HG03378 (cell line): ENCODE measurements around the gene RTRAF.
A peak's percentile ranks its signal among the peaks of the same experiment; 100 is the strongest.

Experiments used
- ATAC-seq: cut with Tn5 transposase; IDR thresholded peaks from one replicate; pipeline ENCODE4 v1.9.1; 2021; ENCODE audit warnings: mild to moderate bottlenecking, moderate library complexity; ENCODE audit not compliant: unreplicated experiment

RTRAF gene

DNA sequence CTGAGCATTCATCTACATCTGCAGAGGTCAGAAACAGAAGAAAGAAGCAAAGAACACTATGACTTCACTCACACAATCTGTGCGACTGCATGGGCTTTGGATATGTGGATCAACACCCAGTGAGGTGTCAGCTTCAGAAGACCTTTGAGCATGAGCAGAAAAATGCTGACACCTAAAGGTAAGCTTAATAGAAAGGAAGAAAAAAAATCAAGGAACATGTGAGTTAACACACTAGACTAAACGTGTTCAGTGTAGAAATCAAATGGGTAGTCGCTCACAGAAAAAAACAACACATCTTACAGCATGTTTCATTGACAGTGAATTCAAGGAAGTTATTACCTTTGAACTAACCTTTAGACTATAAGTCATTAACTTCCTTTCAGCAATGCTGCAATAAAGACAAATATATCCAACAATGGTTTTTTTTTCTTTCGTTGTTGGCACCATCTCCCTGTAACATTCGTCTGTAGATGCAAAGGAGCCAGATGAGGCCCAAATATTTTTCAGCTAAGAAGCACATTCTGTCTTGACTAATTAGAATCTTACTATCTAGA, 30.9 kb downstream of the RTRAF start:
- no peak for ATAC-seq

DNA sequence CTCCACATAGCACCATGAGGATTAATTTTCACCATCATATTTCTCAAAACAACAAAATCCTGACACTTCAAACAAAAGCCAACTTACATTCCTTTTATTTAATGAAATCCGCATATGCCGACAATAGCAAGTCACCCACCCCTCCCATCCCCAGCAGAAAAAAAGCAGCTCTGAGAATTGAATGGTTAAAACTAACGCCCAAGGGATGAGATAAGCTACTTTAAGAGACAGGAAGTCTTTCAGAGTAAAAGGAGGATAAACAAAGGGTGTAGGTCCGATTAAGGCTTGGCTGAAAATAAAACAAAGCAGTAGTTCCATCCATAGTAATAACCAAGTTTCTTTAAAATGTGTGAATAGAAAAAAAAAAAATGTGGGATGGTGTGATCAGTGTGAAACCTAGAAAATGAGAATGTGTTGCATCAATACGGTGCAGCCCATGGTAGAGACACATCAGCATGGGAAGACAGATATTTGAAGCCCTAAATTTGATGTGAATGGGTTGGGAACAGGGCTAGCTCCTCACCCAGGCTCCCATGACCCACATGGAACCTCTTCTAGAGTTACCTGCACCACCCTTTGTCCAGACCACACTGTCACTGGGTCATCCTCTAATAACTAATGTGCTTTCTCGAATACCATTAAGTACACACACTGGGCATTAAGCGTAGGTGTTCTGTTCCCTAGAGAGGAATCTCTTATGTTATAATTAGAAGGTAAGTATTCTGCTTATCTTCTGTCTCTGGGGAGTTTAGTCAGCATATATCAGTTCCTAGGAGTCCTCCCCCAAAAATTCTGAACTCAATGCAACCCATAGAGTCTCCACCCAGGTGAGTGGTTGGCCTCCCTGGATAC, 31.7 kb downstream of the RTRAF start:
- ATAC-seq: peak; percentile 38

DNA sequence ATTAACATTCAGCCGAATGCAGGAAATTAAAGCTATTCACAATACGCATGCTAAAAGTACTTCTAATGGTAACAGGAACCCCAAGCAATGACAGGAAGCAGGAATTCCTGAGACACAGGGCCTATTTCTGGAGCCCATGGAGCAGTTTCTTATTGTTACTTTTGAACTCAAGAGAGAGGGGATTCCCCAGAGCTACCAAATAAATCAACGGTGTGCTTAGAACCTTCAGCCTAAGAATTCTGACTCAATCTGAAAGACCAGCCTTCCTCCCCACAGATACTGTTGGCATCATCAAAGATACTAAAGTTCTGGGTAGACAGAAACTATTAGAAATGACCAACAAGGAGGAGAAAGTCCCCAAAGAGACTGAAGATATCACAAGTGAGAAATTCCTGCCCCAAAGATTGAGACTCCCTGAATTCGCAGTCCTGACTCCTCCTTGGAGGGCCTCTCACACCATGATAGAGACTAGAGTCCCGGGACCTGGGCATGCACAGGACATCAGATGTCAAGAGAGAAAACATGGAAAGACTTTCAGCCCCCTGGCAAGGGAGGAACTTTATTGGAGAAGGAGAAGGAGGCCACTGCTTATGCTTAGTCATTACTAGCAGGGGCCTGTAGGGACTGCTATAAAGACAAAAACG, 32.7 kb downstream of the RTRAF start:
- ATAC-seq: peak; percentile 89

DNA sequence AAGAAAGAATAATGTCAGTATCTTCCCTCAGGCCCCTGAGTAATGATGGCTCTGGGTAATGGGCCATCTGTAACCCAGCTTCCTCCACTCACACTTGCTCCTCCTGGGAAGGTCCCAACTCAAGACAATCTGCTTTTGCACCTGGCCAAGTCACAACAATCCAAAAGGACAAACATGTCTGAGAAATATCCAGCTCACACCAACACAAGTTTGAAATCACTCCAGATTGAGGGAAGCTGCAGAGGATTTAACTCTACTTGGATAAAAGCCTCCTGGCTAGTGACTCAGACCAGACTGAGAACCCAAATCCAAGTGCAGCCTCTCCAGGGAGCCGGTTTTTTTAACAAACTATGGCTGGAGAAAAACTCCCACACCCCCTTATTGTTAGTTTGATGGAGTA, 34.2 kb downstream of the RTRAF start:
- no peak for ATAC-seq

DNA sequence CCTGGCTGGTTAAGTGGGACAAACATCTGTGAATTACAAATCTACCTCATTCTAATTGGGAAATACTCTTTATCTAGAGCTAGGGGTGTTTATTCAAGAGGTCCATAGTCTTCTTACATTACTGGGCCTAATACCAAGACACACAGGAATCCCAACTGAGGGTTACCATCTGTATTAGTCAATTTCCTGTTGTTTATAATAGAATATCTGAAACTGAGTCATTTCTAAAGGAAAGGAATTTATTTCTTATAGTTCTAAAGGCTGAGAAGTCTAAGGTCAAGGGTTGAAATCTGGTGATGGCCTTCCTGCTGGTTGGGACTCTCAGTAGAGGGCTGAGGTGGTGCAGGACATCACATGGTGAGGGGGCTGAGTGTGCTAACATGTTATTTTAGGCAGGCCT, 36.0 kb downstream of the RTRAF start:
- no peak for ATAC-seq

DNA sequence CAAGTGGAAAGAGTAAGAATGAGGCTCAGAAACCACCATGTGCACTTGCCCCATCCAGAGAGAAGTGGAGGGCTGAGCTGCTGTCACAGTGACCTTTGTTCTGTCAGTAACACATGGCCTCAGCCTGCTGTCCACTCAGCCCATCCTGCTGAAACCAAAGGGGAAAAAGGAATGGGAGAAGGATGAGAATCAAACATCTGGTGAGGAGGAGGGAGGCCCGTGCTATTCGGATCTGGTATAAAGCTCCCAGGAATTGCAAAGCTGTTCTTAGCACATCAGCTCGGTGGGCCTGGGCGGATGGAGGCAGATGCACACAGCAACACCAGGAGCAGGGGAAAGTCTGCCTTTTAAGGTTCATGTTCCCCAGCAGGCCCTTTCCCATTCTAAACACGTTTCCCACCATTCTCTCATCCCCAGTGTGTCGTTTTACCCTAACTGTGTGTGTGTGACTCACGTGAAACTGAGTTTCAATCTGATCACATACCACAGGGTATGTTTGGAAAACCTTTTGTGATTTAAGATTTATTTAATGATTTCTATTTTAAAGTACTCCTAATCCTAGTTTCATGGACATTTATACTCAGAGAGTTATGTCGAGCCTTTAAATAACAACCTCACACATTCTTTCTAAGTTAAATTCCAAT, 36.8 kb downstream of the RTRAF start:
- no peak for ATAC-seq

DNA sequence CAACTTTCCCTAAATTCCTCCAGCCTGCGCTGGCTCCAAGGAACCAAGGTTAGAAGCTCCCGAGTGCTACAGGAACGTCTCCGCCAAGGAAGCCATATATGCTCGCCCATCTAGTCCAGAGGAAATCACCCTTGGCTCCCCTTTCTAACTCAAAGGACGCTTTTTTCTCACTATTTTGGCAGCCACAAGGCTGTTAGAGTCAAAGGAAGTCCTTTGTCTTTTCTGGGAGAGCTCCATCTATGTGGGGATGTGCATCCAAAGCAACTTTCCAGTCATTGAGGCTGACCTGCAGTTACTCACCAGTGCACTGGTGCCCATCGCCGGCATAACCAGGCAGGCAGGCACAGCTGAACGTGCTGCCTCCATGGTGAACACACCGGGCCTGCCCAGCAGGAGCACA, 37.6 kb downstream of the RTRAF start:
- no peak for ATAC-seq

DNA sequence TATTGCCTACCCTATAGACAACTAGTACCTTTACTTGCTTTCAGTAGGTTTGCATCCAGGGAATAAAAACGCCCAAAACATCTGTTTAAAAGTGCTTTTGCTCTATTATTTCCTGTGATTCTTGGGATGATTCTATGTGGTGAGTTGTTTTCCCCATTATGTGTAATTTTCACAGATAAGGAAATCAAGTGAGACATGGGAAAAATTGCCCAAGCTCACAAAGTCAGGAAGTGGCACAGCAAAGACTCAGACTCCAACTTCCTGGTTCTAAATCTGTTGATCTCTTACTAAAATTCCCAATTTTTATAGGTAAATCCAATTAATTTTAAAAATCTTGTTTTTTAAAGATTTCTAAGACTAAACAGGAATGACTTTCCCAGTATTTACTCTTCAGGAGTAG, 40.5 kb downstream of the RTRAF start:
- no peak for ATAC-seq

DNA sequence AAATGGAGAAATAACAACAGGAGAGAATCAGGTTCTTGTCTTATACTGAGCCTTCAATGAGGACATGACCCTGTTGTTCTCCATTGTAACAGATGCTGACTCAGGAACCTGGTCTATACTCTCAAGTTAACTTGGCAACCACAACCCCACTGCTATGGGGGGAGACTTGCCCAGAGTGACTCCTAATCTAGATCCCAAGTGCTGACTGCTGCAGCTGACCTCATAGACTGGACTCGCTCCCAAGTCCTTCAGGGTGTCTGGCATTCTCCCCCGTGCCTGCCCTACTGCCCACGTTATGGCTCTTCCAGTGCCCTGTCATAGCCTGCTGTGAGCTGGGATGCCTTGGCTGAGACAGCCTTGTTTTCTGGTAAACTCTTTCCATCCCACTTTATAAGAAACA, 42.4 kb downstream of the RTRAF start:
- ATAC-seq: no peak

DNA sequence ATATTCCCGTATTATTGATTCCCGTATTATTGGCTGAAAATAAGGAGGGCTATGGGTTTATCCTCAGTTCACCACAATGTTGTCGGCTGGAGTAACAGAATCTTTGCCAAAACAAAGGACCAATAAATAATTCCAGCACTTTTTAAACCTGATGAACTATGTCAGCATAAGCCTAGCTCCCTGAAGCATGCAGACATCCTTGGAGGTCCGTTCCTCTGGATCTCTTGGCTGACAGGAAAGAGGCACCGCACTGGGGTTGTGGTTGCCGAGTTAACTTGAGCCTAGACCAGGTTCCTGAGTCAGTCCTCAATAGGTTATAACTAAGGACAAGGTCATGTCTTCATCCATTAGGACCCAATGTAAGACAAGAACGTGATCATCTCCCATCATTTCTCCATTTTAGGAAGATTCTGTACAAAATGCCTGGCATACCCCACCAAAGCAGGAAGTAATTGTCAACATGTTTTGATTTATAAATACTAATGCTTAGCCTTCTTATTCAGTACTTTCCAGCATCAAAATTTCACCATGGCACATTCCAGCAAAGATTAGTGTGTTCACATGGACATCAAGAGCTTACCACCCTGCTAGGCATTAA, 43.0 kb downstream of the RTRAF start:
- ATAC-seq: no peak

DNA sequence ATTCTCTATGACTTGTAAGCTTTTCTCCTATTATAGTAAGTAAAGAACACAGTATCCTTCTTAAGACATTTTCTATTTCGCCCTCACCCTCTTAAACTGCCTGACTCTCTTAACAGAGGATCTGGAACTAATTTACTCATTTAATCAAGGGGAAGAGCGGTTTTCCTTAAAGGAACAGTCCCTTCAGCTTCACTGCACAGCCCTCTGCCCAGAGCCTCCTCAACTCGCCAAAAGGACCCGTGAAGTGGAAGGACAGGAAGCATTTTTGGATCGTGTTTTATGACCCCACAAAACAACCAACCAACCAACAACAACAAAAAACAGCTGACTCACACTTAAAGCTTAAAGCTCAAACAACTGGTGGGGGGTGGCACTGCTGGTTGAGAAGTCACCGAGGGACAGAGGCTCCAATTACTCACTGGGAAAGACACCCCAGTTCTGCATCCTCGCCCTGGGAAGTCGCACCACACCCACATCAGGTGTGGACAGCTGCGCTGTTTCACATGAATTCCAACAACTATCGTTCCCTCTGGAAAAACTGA, 43.8 kb downstream of the RTRAF start:
- ATAC-seq: no peak

DNA sequence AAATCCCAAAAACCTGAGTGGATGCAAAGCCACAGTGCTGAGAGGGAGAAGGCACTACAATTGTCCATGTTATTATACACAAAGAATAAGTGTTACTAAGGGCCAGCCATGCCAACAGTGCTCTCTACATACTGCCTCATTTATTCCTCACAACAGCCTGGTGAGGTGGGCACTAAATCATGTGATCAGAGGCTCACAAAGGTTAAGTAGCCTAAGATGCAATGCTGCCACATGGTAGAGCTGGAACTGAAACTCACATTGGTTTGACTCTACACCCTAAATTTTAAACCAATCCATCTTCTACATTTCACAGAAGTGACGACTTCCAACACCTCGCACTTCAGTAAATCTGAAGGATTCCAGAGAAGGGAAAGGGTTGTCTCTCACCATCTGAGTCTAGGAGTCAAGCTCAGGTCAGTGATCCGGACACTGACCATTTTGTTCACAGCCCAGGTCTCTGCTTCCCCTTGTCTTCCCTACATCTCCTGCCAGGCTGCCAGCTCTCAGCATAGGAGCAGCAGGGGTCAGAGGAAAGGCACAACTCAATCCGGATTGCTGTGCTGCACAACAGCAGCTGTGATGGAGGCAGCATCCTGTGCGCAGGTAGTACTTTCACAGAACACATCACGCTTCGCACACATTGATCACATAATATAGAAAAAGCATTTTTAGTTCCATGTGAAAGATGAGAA, 49.9 kb downstream of the RTRAF start:
- no peak for ATAC-seq

DNA sequence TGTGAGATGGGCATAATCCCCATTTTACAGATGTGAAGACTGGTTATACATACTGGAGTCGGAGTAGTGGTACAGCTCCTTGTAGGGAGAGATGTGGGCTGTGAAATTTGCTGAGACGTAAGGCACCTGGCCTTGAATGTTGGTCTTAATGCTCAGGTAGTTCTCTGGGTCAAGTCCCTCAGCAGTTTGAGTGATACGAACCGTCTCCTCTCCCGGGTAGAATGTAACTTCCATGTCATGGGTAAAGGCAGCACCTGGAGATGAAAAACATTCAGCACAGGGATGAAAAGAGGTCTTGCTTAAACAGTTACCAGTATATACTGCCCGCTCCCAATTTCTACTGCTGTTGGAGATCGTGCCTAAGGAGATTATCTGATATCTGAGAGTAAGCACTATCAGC, 51.3 kb downstream of the RTRAF start:
- ATAC-seq: no peak

DNA sequence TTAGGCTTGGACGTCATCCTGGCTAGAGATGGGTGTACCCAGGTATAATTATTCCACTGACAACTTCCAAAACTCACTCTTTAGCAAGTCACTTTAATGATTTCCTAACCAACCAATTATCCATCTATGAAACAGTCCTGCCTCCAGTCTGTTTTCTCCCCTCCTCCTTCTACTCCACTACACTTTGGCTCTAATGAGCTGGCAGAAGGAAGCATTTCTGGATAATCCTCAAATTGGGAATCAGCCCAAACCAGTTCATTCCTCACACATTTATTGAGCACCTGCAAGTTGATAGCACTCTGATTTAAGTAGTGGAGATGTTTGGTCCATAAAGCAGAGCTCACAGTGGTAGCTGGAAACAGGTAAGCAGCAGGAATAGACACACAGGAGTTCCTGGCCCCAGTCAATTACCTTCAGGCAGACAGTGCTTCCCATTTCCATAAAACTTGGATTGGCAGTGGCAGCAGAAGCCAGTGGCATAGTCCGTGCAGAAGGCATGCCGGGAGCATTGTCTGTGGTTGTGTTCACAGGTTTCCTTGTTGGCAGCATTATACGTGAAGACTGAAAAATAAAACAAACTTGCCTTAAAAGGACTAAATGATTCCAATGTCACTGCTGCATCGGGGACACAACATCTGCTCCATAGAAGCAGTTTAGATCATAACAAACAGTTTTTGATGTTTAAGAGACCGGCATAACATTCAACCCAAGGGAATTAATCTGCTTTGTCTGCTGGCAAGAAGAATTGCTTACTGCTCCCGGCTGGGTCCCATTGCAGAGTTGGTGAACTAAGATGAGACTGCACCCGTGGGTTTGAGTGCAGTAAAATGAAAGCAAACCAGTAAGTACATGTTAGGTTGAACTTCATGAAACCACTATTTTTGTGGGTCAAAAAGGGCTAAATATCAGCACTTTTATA, 53.3 kb downstream of the RTRAF start:
- ATAC-seq: no peak

DNA sequence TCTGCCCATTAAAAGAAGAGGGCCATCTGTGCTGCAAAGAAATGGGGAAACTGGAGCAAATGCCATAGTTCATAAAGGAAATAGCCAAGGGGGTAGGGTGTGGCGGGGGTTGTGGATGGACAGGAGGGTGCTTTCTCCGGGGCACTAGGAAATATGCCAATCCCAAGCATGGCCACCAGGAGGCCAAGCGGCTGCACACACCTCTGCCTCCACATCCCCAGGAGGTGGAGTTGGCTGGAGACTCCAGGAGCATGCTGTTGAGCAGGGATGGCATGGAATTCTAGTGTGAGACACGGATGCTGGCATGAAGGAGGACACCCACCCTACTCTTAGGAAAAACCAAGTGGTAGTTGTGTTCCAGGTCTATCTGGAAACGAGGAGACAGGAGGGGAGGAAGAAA, 54.3 kb downstream of the RTRAF start:
- no peak for ATAC-seq

DNA sequence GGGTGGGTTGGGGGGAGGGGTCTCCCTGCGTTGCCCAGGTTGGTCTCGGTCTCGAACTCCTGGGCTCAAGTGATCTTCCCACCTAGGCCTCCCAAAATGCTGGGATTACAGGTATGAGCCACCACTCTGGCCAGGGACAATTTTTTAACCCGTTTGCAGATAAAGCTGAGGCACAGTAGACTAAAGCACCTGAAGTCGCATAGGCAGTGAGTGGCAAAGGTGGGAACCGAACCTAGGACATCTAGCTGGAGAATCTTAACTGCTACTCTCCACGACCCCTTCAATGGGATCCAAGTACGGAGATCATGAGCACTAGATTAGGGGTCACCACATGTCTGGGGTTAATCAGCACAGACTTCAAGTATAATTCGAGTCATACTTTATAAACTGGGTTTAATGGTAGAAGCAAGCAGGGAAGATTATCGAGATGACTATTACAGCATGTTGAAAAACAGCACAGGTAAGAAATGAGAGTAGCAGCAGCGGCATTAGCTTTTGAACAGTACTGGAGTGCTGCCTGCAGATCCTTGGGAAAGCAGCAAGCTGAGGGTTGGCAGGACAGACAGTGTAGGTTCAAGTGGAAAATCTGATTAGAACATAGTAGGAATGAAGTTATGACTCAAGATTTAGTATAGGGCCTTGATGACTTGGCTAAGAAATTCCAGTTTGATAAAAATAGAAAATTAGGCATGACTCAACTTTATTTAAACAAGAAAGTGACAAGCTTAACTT, 55.6 kb downstream of the RTRAF start:
- no peak for ATAC-seq

DNA sequence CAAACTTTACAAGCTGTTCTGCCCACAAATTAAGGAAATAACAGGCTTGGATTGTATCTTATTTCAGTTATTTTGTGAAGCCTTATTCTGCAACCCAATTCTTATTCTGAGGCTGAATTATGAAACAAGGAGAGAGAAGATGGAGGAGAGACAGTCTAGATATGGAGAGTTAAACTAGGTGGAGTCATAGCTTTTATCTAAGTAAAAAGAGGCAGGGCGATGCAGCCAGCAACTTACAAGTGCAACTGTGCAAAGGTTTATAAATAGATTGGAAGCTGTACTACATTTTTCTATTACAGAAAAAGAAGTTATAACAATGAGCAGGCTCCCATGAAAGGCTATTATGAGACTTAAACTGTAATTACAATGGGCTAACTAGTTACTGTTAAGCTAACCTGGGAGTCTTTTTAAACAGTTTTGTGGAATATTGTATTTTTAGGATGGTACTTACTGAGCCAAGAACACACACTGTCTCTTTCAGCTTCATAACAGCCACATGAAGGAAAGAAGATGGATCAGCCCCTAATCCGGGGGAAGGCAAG, 57.1 kb downstream of the RTRAF start:
- no peak for ATAC-seq

DNA sequence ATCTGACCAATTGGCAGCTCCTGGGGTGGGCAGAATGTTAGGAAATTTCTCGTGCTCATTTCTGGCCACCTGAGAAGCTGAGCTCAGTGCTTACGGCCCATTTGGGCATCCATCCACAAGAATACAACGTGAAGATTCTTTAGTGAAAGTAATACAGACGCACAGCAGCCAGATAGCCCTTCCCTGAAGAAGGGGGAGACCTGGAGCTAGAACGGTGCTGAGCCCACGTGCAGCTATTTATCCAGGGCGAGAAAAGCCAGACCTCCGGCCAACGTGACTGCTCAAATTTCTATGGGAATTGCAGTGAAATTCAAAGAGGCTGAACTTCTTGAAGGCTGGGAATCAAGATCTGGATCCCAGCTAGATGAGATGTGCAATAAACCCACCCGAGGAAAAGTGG, 58.8 kb downstream of the RTRAF start:
- no peak for ATAC-seq
